GM12865 (cell line): ENCODE data around the gene SPTSSB.

Source experiments
- DNase-seq: peaks from one replicate; pipeline ENCODE4 v3.0.0; 2010; ENCODE audit warnings: low read depth
- H3K4me3 ChIP-seq: 2 replicates; pipeline ENCODE4 v1.5.1; 2011; ENCODE audit warnings: mild to moderate bottlenecking, low read depth, low read length, control low read depth
- TF ChIP-seq, protein P1 (sequence below): IDR thresholded peaks from 2 replicates; pipeline ENCODE4 v1.5.1; 2011; ENCODE audit warnings: low read length, control low read depth, low read depth, inconsistent platforms; ENCODE audit not compliant: insufficient read depth; ENCODE audit errors: missing control alignments

Gene SPTSSB

DNA sequence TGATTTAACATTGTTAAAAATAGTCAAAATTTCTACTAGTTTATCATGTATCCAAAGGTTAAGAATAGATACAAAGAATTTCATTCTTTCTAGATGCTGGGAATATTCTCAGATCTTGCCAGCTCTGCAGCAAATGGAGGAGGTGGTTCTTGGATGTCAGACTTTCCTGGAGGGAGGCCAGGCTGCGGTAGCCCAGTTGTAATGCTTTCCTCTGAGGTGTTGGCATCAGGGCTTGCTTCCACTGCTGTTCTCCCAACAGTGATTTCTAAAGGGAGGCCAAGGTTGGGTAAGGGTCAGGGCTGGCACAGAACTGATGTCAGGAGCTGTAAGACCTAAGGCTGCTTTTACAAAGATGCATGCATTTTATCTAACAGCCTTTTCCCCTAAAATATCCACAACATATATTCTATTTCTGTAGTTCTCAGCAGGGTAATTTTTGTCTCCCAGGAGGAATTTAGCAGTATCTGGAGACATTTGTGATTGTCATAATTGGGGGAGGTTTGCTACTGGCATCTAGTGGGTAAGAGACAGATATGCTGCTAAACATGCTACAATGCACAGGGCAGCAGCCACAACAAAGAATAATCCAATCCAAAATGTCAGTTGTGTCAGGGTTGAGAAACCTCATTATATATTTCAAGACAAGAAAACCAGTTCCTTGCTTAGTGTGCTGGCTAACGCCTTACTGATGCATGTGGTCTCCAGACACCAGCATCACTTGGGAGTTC is 42.0 kb upstream of the SPTSSB start:
- TF ChIP-seq, protein P1, sequence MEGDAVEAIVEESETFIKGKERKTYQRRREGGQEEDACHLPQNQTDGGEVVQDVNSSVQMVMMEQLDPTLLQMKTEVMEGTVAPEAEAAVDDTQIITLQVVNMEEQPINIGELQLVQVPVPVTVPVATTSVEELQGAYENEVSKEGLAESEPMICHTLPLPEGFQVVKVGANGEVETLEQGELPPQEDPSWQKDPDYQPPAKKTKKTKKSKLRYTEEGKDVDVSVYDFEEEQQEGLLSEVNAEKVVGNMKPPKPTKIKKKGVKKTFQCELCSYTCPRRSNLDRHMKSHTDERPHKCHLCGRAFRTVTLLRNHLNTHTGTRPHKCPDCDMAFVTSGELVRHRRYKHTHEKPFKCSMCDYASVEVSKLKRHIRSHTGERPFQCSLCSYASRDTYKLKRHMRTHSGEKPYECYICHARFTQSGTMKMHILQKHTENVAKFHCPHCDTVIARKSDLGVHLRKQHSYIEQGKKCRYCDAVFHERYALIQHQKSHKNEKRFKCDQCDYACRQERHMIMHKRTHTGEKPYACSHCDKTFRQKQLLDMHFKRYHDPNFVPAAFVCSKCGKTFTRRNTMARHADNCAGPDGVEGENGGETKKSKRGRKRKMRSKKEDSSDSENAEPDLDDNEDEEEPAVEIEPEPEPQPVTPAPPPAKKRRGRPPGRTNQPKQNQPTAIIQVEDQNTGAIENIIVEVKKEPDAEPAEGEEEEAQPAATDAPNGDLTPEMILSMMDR, result no peak
- no peak for DNase-seq
- no peak overlapping the region for H3K4me3 ChIP-seq

DNA sequence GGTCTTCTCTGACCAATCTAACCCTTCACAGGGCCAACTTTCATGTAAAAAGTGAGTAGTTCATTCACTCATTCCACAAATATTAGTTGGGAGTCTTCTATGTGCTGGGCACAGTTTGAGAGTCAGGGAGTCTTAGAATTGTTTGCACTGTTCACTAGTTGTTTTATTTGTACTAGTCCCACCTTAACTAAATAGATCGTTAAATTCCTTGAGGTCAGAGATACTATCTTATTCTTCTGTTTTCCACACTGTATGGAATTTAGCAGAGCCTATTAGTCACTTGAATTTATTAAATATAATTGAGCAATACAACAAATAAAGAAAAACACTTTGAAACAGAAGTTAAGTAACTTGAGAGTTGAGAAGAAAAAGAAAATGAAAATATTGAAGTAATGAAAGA is 40.8 kb upstream of the SPTSSB start:
- no peak for DNase-seq
- H3K4me3 ChIP-seq, result no peak overlapping the region
- TF ChIP-seq, protein P1, result no peak

DNA sequence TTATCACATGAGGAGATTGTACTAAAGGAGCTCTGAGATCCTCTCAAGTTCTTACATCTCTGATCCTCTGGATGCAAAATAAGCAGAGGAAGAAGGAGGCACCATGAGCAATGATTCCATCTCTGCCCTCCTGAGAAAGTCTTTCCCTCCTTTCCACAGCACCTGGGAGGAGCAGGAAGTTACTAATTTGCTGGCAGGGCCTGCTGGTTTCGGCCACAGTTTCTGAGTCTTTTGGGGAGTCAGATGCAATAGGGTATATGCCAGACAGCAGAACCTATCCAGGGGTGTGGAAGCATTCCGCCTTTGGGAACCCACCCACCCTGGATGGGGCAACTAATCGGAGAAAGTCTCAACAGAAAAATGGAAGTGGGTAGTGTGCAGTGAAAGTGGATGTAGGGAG is 38.5 kb upstream of the SPTSSB start:
- H3K4me3 ChIP-seq, result no peak overlapping the region
- no peak for DNase-seq
- TF ChIP-seq, protein P1, result no peak

DNA sequence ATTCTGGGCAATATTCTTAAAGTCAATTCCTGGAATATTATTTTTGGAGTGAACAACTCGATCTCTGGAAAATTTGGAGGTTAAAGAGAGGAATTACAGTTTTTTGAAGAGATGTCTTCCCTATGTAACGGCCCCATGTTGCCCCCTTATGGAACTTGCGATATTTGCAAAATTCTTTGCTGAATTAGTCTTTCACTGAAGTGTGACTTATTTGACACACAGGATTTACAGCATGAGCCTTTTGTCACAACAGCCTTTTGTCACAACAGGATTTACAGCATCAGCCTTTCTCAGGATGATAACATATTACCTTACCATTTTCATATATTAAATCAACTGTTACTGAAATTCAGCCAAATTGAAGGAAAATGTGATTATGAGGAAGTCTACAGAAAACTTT is 37.8 kb upstream of the SPTSSB start:
- no peak overlapping the region for H3K4me3 ChIP-seq
- TF ChIP-seq, protein P1, result peak; percentile 44
- peak; percentile 53 for DNase-seq

DNA sequence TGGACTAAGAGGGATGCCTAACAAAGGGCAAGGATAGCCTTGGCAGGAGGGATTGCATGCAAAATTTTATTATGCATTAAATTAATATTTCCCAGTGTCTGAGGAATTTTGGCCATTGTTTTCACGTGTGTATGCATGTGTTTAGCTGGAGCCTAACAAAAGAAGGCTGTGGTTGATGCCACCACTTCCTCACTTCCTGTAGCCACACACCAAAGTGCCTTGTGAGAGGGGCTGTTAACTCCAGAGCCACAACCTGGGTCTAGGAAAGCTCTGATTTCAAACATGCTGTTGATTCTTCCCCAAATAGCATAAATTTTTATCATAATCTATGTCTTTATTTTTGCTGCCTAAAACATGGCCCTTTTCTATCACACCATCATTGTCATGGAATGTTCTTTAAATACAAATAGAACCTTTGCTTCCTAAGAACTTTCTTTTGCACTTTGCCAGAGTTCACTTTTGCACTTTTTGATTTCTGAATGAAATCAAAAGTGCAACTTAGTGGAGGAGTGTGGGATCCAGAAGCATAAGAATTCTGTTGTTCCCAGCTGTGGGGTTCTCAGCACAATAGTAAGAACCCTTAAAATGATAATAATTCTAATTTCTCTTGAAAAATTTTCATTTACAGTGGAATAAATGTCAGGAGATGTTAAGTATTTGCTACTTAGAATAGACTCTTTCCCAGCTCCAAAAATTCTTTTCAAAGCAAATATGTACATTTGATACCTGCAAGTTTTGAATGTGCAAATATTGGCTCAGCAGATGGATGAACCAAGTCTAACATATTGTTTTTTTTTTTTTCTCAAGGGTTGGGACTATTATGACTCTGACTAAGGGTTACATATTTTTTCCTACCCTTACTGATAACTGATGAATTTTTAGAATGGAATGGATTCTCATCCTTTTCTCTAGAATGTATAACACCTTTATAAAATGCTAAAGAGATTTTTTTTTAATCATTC is 35.6 kb upstream of the SPTSSB start:
- no peak for DNase-seq
- H3K4me3 ChIP-seq, result no peak overlapping the region
- TF ChIP-seq, protein P1, result no peak

DNA sequence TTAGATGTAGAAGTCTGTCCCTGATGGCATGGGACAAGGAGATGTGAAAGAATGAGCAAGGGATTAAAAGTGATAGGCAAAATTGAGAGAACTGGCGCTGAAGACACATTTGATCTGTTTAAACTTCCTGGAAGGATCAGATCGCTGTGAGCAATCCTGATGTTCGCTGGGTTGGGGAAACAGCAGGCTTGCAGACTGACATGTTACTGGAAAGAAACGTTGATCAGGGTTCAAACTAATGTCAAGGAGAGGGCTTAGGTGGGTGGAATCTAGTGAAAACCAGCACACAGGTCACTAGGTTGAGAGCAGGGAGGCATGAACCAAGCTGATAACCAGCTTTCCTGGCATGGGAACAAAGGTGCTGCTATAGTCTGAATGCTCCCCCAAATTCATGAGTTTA is 34.5 kb upstream of the SPTSSB start:
- TF ChIP-seq, protein P1, result no peak
- no peak overlapping the region for H3K4me3 ChIP-seq
- no peak for DNase-seq
